GM12875 (cell line): ENCODE data around the gene TBC1D22B.

ENCODE experiments used
- H3K4me3 ChIP-seq: one replicate; pipeline ENCODE4 v1.5.1; 2011; ENCODE audit warnings: low read depth, low read length, control low read depth
- CTCF ChIP-seq: IDR thresholded peaks from 2 replicates; pipeline ENCODE4 v1.5.1; 2011; ENCODE audit warnings: low read depth, mild to moderate bottlenecking, control low read depth, inconsistent platforms, low read length, moderate library complexity, borderline replicate concordance; ENCODE audit not compliant: insufficient read depth

The TBC1D22B gene

GRCh38 chr6:37314487-37315156 is 57.0 kb downstream of the TBC1D22B start:
- H3K4me3 ChIP-seq, result no peak overlapping the region
- TF ChIP-seq CTCF, result peak; percentile 72

DNA sequence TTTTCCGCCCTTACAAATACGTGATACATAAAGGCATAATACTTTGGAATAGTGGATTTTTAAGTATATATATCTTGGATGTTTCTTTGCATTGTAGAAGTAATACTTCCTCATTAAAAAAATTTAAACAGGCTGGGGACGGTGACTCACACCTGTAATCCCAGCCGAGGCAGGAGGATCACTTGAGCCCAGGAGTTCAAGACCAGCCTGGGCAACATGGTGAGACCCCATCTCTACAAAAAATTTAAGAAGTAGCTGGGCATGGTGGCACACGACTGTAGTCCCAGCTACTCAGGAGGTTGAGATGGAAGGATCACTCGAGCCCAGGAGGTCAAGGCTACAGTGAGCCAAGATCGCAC is 57.6 kb downstream of the TBC1D22B start:
- TF ChIP-seq CTCF, result no peak
- H3K4me3 ChIP-seq, result no peak overlapping the region

GRCh38 chr6:37316071-37316470 is 58.5 kb downstream of the TBC1D22B start:
- no peak for TF ChIP-seq CTCF
- no peak overlapping the region for H3K4me3 ChIP-seq

DNA sequence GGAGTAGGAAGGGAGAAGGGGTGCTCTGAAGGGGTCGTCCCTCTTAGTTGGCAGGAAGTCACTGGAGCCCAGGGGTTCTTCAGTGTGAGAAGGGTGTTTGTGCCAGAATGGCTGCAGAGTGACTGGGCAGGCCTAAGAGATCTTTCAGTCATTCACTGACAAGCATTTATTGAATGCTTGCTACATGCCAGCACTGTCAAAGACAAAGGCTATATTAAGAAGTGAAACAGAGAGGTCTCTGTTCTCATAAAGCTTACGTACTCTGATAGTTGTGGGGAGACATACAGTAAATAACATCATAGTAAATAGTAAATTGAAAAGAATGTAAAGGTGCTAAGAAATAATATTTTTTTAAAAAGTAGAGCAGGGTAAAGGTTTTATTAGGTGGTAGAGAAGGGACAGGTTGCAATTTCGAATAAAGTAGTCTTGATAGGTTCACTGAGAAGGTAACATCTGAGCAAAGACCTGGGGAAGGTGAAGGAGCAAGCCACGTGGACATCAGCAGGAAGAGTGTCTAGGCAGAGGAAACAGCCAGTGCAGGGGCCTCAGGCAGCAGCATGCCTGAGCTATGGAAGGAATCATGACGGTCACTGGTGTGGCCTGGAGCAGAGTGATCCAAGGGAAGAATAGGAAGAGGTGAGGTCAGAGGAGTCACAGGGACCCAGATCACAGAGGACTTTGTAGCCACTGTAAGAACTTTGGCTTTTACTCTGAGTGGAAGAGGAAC is 59.9 kb downstream of the TBC1D22B start:
- no peak for TF ChIP-seq CTCF
- H3K4me3 ChIP-seq, result no peak overlapping the region

- TF ChIP-seq CTCF, result no peak
- H3K4me3 ChIP-seq, result no peak overlapping the region
Observed at GRCh38 chr6:37319156-37319555, 61.6 kb downstream of the TBC1D22B start.

DNA sequence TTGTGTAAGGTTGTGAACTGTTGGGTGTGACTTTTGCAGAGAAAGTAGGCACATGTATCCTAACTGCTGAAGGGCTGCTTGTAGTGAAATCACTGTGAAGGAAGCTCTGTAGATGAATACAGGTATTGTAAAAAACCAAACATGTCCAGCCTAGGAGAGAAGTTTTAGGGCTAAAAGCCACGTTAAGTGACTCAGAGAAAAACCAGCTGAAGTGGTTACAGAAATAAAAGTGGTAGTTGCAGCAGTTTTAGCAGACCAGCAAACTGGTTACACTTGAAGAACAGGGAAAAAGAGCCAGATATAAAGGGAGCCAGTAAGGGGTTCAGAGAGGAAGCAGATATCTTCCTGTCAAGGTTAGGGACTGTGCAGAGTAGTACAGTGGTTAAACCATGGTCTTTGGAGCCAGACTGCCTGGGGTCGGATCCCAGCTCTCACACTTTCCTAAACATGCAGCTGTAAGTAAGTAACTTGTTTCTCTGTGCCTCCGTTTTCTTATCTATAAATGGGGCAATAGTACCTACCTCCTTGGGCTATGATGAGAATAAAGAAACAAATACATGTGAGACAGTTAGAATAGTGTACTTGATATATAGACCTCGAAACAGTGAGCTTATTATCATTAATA is 62.4 kb downstream of the TBC1D22B start:
- TF ChIP-seq CTCF, result no peak
- no peak overlapping the region for H3K4me3 ChIP-seq
